ENCODE data around the gene KCTD5.
"Not testable (repeated sequence)": the region's sequence is repeated elsewhere in the genome, so short reads cannot be mapped to it uniquely, and the experiment has no call there.

KCTD5 gene

DNA sequence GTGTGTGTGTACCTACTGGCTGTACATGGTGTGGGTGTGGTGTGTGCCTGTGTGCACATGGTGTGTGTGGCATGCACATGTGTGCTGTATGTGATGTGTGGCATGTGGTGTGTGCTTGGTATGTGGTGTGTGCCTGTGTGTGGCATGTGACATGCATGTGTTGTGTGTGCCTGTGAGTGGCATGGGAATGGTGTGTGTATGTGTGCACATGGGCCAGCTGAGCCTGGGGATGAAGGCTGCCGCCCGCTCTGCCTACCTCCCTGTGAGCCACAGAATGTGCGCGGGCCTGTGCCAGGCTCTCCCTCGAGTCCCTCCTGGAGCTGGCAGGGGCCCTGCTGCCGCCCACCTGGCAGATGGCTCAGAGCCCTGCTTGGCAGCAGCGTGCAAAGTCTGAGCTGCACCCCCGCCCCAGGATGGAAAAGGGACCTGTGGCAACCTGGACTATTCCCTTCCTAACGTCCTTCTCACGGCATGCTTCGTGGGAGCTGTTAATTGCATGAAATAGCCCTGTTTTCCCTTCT, 28.4 kb downstream of the KCTD5 start:
- DNase-seq: no peak

GRCh38 chr16:2711370-2712062, 29.2 kb downstream of the KCTD5 start:
- DNase-seq: no peak

DNA sequence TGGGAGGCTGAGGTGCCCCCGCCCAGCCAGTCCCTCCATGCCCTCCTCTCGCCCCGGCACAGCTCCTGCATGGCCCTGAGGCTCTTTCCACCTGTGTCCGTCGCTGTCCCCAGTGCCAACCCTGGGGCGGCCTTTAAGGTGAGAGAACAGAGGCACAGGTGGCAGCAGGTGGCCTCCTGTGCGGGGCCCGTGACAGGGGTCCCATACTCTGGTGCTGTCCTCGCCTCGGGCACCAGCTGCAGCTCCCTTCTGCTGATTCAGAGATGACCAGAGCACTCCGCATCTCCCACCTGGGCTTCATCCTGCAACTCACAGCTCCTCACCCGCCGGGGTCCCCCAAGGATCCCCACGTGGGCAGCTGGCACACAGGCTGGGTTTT, 29.7 kb downstream of the KCTD5 start:
- DNase-seq: no peak

GRCh38 chr16:2712546-2712945, 30.2 kb downstream of the KCTD5 start:
- no peak for DNase-seq

DNA sequence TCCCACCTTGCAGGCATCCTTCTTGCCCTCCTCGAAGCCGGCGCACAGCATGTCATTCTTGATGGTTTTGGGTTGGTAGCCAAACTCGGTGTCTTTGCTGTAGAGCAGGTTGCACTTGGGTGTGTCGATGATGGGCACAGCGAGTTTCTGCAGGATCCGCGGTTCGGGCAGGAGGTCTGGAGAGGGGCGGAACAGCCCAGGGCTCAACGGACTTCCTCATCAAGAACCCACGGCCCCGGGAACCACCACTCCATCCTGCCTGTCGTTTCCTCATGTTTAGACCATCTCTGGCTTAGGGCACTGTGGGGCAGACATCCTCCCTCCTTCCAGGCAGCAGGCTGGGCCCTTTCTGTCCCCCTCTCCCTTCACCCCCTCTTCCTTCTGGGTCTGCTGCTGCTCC, 31.2 kb downstream of the KCTD5 start:
- DNase-seq: no peak

DNA sequence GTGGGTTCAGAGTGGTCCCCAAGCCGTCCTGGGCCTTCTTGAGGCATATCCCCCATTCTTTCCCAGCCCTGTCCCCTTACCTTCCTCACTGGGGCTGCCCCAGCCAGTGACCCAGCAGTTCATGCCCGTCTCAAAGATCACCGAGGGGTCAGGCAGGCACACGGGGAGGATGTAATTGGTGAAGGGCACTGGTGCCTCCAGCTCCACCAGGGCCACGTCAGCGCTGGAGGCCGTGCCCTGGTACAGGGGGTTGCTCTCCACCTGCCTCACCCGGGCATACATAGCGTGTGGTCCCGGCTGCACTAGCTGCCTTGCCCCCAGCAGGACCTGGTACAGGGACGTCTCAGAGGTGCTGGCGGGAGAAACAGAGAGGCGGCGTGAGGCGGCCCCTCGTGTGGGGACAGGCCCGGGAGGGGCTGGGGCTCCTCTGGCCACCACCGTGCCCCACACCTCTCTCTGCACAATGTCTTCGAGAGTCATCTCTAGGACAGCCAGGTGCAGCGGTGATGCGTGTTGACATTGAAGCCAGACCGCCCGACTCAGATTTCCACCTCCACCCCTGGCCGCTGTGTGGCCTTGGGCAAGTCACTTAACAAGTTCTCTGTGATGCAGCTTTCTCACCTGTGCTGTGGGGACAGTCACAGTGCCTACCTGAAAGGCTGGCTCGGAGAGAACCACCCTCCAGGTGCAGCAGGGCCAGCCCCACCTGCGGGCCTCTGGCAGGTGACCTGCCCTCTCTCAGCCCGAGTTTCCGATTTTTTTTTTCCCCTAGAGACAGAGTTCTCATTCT, 31.9 kb downstream of the KCTD5 start:
- no peak for DNase-seq

GRCh38 chr16:2715064-2715463, 32.7 kb downstream of the KCTD5 start:
- DNase-seq: no peak

DNA sequence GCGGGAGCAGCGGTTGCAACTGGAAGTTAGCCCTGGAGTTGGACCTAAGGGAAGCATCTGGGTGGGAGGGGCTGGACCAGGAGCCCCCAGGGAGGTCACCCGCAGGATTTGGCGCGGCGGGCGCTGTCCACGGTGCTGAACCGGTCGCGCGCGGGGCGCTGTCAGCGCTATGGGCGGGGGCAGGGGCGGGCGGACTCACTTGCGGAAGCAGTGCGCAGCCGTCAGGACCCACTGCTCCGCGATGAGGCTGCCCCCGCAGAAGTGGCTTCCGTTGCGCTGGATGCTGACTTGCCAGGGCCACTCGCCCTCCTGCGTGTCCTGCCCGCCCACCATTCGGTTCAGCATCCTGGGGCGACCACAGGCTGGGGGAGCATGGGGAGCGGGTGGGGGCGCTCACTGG, 33.2 kb downstream of the KCTD5 start:
- no peak for DNase-seq

GRCh38 chr16:2715966-2716885, 33.9 kb downstream of the KCTD5 start:
- no peak for DNase-seq

GRCh38 chr16:2716948-2717347, 34.6 kb downstream of the KCTD5 start:
- no peak for DNase-seq

DNA sequence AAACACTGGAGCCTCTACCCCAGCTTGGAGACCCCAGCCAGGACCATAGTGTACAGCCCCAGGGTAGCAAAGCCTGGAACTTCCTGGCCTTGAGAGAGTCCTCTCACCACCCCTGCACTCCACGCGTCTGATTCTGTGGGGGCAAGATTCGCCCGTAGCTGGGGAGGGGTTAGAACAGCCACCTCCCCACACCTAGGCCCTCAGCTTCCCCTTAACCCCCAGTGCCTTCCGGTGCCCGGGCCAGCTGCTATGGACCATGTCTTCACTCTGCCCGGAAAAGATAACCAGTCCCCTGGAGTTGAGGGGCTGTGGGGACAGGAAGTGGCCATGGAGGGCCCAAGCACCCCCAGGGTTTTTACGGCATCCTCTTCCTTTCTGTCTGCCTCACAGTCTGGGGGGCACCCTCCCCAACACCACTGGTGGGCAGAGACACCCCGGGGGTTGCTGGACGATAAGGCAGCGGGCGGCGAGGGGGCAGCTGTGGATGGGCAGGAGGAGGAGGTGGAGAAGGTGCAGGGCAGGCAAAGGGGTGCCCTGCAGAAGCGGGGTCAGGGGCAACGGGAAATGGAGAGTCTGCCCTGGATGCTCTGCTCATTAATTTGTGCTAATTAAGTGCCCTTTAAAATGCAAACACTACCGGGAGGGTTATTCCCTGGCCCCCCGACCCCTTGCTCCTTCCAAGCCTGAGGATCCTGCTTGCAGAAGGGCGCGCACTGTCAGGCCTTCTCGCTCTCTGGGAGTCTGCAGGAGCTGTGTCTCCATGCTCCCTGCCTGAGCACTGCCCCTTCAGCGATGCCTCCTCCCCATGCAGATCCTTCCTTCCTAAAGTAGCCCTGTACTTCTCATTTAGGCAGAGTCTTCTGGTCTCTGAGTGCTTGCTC, 35.3 kb downstream of the KCTD5 start:
- no peak for DNase-seq

- no peak for DNase-seq
These were observed 37.2 kb downstream of the KCTD5 start for GRCh38 chr16:2719328-2720063.

DNA sequence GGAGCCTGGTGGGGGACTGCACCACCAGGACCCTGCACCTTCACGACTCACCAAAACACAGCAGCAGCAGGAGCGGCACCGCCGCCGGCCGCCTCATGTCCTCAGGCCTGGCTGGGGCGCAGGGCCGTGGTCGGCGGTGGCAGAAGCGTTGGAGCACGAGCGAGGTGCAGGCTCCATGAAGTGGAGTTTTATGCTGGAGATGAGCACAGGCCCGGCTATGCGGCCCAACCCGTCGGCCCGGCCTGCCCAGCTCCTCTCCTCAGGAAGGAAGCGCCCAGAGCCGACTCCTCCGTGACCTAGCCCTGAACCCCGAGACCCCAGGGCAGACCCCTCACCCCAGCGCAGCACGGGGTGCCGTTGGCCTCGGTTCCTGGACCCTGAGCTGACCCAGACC, 37.7 kb downstream of the KCTD5 start, which contains the start of gene PRSS27:
Gene PRSS27 (minus strand): TSS at position 161 of the 394 bp plus-strand sequence. CDS start 64 bp downstream, at position 97.
- DNase-seq: no peak

DNA sequence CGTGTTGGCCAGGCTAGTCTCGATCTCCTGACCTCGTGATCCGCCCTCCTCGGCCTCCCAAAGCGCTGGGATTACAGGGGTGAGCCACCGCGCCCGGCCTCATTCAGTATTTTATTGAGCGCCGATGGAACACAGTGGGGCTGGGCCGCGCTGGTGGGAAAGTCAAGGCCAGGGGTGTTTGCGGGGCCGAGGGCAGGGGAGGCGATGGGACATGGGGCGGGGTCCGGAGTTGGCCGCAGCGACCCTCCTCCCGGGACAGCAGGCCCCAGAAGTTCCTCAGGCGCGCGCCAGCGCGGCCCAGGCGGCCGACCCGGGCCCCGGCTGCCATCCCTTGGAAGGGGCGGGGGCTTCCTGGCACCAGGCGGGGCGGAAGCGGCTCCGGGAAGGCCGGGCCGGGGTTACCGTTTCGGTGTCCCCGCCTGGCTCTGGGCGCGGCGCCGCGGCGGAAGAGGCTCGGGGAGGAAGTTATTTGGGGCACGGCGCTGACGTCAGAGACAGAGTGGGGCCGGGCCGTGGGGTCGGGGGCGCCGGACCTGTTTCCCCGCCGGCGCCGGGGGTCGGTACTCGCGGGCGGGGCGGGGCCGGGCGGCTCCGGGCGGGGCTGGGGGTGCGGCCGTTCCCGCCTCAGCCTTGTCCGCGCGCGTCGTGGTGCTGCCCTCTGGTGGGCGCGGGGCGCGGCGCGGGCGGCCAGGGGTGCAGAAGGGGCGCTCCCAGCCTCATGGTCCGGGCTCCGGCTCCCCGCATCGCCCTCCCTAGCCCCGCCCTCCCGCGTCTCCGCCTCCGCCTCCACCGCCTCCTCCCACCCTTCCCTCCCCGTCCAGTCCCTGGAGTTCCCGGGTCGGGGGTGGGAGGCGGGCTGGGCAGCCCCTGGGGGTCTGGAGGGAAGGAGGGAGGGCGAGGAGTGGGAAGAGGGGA, 38.7 kb downstream of the KCTD5 start:
- DNase-seq: peak; percentile 90

DNA sequence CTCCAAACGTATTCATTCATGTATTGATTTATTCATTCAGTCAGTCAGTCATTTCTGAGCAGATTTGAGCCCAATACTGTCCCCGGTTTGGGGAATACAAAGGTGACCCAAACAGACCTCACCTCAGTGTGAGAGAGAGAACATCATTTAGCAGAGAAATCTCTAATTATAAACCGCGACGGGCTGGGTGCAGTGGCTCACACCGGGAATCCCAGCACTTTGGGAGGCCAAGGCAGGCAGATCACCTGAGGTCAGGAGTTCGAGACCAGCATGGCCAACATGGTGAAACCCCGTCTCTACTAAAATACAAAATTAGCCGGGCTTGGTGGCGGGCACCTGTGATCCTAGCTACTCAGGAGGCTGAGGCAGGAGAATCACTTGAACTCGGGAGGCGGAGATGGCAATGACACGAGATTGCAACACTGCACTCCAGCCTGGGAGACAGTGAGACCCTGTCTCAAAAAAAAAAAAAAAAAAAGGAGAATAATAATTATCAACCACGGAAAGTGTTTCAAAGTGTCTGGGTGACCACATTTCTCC, 39.4 kb downstream of the KCTD5 start:
- DNase-seq: not testable (repeated sequence)

DNA sequence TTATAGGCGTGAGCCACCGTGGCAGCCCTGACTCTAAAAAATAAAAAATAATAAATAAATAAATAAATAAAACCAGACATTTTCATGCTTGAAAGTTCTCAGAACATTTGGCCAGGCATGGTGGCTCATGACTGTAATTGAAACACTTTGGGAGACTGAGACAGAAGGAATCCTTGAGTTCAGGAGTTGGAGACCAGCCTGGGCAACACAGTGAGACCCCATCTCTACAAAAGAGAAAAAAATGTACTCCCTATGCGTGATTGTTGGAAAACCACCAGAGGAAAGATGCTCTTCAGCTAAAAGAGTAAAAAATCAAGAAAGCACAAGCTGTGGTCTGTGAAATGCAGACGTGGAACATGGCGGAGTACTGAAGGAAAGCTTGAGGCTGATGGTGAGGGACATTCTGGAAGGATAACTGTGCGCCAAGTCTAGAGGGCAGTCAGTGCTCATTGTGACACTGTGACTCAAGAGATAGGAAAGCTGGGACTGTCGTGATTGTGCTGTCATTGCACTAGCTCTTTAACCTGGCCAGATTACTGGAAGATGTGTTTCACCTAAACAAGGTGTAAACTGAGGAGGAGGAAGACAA, 41.9 kb downstream of the KCTD5 start:
- no peak for DNase-seq

DNA sequence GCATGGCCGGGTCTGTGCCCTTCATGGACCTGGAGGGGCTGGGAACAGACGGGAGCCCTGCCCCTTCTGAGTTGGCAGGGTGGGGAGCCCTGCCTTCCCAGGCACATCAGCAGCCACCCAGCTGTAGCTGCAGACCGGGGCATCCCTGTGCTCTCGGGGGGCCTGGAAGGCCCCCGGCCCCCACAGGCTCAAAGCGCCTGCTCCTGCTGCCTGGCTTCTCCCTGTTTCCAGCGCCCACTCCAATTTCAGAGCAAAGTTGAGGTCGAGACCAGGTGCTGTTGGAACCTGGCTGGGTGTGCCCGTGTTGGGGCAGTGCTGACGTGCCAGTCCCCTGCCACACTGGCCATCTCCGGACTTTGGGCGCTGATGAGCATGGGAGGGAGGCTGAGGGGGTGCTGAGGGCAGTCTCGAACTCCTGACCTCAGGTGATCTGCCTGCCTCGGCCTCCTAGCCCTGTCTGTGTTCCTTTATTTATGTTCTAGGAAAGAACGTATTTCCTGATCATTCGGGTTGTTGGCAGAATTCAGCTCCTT, 42.6 kb downstream of the KCTD5 start:
- no peak for DNase-seq

DNA sequence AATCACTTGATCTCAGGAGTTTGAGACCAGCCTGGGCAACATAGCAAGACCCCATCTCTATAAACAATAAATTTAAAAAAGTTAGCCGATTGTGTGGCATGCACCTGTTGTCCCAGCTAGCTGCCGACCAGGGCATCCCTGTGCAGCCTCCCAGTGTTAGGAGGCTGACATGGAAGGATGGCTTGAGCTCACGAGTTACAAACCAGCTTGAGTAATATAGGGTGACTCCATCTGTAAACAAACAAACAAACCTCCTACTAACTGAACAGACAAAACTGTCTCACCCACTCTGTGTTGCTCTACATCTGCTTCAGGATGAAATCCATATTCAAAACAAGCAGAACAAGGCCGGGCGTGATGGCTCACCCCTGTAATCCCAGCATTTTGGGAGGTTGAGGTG, 44.6 kb downstream of the KCTD5 start:
- DNase-seq: no peak

- DNase-seq: no peak
These were observed 45.7 kb downstream of the KCTD5 start for GRCh38 chr16:2728034-2728433.
